DMS 273 (cell line): ENCODE data around the gene HLF.

ENCODE experiments used
- DNase-seq: peaks from one replicate; lab custom pipeline; 2025; ENCODE audit not compliant: unreplicated experiment; lab: John Stamatoyannopoulos, UW

Gene HLF

GRCh38 chr17:55289978-55290377 lies 25.2 kb downstream of the HLF start:
- no peak for DNase-seq

- DNase-seq, result no peak
Measured at GRCh38 chr17:55290492-55291113, 25.8 kb downstream of the HLF start.

DNA sequence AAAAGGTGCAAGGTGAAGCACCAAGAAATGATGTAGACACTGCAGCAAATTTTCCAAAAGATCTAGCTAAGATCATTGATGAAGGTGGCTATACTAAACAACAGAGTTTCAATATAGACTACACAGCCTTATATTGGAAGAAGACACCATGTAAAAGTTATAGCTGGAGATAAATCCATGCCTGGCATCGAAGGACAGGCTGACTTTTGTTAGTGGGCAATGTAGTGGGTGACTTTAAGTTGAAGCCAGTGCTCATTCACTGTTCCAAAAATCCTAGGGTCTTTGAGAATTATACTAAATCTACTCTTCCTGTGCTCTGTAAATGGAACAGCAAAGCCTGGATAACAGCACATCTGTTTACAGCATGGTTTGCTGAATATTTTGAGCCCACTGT lies 26.4 kb downstream of the HLF start:
- DNase-seq, result no peak

DNA sequence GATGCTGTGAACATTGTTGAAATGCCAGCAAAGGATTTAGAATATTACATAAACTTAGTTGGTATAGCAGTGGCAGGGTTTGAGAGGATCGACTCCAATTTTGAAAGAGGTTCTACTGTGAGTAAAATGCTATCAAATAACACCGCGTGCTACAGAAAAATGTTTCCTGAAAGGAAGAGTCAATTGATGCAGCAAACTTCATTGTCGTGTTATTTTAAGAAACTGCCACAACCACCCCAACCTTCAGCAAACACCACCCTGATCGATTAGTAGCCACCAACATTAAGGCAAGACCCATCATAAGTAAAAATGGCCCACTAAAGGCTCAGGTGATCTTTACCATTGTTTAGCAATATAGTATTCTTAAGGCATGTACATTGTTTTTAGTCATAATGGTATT lies 27.3 kb downstream of the HLF start:
- no peak for DNase-seq

GRCh38 chr17:55294042-55294751 lies 29.4 kb downstream of the HLF start:
- DNase-seq, result peak; percentile 25

GRCh38 chr17:55295411-55296170 lies 30.8 kb downstream of the HLF start:
- peak; percentile 71 for DNase-seq

- no peak for DNase-seq
Measured at GRCh38 chr17:55296171-55296695, 31.5 kb downstream of the HLF start.

DNA sequence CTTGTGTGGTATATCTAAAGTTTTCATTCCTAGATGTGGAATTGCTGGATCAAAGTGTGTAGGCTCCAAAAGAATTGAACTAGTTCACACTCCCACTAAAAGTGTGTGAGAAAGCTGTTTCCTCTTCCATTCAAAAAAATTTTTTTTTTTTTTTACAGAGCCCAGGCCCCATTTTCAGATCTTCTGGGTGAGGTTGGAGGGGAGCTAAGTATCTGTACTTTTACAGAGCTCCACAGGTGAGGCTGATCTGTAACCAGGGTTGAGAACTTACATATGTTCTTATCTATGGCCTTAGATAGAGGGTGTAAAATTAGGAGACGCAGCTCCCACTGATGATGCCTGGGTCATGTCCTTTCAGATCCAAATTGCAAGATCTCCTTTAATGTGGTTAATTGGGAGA lies 31.9 kb downstream of the HLF start:
- DNase-seq, result no peak

- no peak for DNase-seq
Measured at GRCh38 chr17:55298111-55298730, 33.5 kb downstream of the HLF start.

GRCh38 chr17:55299162-55299838 lies 34.5 kb downstream of the HLF start:
- no peak for DNase-seq

DNA sequence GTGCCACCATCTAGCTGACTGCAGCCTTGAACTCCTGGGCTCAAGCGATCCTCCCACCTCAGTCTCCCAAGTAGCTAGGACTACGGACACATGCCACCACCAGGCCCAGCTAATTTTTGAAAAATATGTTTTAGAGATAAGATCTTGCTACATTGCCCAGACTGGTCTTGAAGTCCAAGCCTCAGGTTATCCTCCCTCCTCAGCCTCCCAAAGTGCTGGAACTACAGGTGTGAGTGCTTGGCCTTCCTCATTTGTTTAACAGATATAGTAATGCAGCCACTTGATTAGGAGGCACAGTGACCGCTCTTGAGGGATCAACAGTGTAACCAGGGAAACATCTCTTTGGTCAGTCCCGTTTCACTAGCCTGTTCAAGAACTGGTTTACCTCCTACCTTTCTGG lies 35.1 kb downstream of the HLF start:
- DNase-seq, result no peak

- no peak for DNase-seq
Measured at GRCh38 chr17:55300479-55301290, 35.9 kb downstream of the HLF start.

GRCh38 chr17:55301521-55302406 lies 37.0 kb downstream of the HLF start:
- peak; percentile 44 for DNase-seq

DNA sequence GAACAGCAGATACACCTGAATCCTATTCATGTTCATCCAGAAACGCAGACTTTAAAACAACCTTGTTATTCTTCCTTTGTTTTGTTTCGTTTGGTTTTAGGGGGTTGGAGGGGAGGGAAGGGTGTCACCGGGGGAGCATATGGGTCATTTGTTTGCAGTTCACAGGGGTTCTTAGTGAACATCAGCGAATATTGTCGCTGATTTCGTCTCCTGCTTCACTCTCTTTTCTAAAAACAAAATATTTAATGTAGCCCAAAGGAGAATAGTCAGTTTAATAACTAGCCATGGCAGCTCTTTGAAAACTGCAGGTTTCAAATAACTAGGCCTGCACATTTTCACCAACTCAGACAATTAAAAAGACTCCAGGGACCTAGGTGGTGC lies 37.6 kb downstream of the HLF start:
- DNase-seq, result no peak

GRCh38 chr17:55303008-55303493 lies 38.3 kb downstream of the HLF start:
- no peak for DNase-seq

DNA sequence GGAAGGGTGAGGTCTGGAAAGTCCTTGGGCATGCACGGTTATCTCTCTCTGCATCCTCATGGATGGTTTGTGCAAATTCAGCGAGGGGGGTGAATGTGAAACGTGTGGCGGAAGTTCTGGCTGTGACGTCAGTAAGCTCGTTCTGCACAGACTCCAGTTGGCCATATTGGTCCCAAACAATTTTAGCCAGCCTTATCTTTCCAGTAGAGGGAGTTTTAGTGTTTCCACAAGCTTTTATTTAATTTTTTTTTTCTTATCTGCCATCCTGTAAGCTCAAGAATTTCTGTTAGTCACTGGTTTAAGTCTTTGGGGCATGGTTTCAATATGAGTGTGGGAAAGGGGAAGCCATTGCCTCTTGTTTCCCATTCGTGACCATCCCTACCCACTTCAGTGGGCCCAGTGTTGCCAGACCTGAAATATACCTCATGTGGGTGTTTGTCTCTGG lies 39.0 kb downstream of the HLF start:
- peak; percentile 5 for DNase-seq

DNA sequence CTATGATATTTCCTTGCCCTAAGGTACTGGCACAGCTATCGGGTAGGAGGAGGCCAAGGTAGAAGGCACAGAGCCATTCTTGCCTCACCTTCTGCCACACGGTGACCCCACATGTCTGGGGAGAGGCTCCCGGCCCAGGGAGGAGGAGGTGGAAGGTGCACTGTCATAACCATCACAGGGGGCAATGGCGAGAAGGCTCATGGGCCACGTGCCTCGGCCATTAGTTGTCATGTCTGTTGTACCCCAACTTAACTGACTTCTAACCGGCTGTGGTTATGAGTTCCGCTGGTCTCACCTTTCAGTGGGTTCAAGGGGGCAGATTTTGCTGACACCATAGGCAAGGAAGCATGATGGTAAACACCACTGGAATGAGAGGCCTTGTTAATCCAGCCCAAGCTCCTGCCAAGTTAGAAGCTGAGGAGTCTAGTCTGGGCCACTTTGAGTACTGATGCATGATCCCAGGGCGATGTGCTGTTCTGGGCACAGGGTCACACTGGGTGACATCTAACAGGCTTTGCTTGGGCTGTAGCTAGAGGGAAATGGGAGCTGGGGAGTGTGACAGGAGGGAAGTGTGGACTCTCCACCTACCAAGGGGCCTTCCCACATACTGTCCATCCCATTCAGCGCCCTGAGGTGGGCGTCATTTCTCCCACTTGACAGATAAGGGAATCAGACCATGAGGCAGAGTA lies 39.6 kb downstream of the HLF start:
- DNase-seq, result no peak

DNA sequence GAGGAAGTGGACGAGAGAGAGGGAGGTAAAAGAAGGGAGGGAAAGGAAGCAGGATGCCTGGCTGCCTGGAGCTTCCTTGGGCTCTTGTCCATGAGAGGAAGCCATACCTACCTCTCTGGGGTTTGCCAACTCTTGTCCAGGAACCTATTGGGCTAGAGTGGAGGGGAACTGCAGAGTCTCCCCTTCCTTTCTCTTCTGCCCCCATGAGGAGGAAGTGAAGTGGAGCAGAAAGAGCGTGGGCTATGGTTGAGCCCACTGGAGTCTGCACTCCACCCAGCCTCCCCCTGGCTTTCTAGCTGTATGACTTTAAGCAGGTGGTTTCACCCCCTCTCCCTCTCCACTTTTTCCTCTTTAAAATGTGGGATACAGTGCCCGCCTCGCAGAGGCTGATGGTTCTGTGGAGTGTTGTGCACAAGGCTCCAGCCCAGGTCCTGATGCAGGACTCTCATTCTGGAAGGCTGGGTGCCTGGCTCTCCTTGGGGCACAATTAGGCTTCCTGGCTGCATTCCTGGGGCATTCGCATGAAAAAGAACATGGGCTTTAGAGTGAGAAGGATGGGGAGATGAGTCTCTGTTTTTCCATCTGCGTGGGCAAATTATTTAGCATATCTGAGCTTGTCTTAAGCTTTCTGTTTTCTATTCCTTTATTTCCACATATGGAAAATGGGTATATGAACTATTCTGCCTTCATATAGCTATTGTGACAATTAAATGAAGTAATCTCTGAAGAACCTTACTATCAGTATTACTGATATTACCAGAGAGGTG lies 40.7 kb downstream of the HLF start:
- DNase-seq, result no peak
